Right renal cortex interstitium (tissue), 3 donors: ENCODE data around the gene OSBPL5. TPM values are rescaled to one million over a fixed set of nuclear protein-coding genes. Genes with fewer than 3 reads are reported as not detected.
A peak's percentile ranks its signal among the peaks of the same experiment; 100 is the strongest.

Experiments used
- DNase-seq, 3 donors: peaks; one replicate each; pipeline ENCODE4 v3.0.0-alpha.2; 2013; ENCODE audit warnings: low read depth in 3 of 3, low spot score in 2 of 3
- polyA plus RNA-seq, 3 donors: library from polyadenylated mRNA; unstranded; fragments of 120-200 nt; gene quantifications; one replicate each; pipeline ENCODE4 v1.2.1, GENCODE V29; 2013; ENCODE audit not compliant: insufficient read length in 3 of 3

OSBPL5 gene
- polyA plus RNA-seq, 3 donors, result 15.7 to 17.5 (median 16.5) TPM

DNA sequence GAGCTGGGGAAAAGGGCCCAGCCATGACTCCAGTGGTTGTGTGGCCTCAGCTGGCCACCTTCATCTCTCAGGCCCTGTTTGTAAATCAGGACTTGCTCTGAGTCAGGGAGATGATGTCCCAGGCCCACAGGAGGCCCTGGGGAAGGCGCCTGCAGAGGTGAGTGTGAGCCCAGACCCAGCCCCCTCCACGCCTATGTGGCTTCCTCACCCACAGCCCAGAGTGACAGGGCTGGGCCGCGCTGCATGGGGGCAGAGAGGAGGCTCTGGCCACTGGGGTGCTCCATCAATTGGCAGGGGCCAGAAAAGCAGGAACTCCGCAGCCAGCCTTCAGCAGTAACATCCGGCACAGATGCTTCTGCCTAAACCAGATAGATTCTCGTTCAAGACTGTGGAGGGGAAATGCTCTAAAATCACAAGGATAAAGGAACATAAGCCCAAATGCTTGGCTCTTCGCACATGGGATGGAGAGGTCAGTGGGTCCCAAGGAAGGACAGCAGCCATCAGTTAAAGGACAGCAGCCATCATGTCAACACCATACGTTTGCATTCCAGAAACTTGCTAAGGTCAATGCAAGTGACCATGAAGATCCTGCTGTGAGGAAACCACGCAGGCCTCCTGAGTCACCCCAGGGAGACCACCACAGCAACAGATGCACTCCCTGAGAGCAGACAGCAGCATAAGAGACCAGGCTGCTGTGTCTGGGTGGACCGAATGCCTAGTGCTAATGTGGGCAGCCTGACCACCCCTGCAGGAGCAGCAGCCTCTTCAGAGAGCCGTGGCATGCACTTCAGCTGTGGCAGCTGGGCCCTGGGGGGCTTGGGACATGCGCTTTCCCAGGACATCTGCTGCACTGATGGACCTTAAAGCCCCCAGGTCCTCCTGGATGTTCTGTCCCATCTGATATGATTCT is 28.3 kb downstream of the OSBPL5 start:
- no peak for DNase-seq

DNA sequence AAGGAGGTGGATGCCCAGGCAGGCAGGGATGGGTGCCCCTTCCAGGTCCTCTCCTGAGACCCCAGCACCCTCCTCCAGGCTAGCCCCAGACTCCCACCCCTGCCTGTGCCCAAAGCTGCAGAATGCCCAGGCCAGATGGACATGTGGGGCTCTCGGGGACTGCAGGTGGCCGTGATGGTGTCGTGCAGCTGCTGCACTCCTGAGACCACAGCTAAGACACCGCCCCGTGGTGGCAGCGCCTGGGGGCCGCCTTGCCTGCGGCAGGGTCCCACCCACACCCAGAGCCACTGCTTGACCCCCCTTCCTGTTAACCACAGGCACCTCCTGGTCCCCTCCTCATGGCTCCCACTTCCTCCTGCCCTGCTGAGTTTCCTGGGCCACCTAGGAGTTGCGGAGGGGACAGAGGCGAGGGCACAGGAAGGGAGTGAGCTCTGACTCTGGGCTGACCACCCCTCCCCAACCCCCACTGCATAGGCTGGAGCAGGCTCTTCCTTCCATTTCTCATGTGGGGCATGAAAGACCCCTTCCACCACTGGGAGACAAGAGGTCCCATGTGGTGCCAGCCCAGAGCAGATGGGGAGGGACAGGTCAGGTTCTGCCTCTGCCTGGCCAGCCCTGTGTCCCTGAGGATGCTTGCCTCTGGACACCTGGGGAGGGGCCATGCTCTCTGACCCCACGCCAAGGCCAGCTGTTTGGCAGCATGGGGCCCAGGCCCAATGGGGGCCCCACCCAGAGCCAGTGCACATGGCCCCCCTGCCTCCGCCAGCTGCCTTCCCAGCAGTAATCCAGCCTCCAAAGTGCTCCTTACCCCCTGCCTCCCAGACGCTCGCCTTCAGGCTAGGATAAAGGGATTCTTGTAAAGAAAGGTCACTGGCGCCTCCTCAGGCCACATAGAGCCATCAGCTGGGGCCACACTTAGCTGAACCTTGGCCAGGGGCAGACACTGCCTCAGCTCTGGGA is 29.3 kb downstream of the OSBPL5 start:
- no peak for DNase-seq

DNA sequence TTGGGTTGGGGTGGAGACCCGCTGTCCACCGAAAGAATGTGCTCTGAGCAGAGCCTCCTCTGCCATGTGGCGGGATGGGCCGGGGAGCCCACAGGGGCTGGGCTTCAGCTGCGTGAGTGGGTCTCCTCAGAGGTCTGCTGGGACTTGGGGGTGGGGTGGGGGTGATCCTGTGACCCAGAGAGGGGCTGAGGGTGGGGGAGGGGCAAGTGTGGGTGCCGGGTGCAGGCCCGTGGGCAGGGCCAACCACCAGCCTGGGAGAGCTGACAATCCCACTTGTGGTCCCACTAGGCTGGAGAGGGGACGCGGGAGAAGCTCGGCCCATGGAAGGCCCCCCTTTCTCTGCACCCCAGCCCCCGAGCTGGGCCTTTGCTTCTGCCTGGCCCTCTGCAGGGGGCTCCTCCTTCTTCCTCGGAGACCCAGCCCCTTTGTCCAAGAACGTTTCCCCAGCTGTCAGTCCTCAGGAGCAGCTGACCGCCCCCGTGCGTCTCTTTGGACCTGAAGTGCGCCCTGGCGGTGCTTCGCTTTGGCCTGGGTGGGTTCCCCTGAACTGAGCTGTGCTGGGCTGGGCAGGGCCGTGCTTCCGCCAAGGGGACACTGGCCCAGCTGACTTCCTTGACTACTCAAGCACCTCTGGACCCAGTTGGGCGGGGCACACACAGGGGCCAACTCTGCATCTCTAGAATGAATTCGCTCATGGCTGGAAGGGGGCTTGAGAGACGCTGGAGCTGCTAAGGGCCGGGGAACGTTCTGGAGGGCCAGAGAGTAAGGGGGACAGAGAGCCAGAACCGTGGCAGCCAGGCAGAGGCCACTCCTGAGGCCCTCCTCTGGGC is 30.2 kb downstream of the OSBPL5 start:
- no peak for DNase-seq

DNA sequence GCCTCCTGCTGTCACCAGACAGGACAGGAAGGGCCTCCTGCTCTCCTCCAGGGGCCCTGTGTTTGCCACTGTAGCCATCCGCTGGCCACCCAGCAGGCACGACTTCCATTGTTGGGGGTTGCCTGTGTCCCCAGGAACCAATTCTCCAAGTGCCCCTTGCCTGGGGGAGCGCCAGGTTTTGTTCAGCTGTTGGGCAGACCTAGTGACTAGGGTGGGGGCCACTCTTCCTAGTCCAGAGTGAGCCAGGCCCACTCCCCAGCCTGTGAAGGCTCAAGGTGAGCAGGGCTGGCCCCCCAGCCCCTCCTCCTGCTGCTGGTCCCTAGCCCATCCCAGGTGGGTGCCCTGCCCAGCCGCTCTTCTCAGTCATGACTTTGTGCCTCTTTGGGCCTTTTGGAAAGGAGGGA is 30.9 kb downstream of the OSBPL5 start:
- no peak for DNase-seq

DNA sequence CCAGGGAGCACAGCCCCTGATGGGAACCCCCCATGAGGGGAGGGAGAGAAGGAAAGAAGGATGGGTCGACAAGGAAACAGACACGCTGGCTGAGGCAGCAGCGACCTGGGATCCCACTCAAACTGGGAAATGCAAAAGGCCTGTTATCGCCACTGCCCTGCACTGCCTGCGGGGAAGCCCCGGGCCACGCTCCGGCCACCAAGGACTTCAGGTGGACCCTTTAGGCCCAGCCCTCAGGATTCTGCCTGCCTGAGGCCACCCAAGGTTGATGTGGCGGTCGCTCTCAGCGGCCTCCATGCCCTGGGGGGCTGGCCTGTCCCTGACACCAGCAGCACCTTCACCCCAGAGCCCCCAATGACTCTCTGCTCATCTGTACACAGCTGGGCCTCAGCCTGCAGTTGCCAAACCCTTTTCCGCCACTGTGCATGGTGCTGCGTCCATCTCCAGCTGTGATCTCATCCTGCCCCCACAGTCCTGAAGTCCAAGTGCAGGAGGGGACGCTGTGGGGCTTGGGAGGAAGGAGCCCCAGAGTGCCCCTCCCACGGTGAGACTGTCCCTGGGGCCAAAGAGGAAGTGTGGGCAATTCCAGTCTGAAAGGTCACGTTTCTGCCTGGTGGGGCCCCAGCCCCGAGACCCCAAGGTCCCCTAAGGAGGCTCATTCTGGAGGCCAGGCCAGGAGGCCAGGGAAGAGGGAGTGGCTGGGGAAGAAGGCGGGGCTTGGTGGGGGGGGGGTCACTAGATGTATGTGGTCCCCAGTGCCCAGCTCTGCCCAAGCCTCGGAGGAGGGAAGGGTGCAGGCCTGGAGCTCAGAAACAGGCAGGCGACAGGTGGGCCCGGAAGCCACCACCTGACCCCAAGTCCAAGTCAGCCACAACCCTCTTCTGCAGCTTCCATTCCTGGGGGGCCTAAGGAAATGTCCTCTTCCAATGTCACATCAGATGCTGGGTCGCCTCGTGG is 31.6 kb downstream of the OSBPL5 start:
- no peak for DNase-seq

DNA sequence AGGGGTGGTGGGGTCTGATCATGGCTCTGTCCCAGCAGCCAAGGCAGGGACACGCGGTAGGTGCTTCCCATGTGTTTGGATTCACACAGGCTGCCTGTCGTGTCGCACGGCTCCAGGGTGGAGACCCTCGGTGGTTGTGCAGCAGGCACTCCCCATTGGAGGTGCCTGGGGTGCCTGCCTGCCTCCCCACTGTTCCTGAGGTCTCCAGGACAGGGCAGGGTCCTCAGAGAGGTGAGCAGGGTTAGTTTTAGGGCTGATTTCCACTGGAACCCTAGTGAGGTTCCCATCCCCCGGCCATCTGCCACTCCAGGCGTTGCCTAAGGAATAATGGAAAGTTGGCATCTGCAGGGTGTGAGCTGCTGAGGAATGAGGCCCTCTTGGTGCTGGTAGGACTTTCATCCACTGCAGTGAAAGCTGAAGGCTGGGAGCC is 32.3 kb downstream of the OSBPL5 start:
- no peak for DNase-seq

DNA sequence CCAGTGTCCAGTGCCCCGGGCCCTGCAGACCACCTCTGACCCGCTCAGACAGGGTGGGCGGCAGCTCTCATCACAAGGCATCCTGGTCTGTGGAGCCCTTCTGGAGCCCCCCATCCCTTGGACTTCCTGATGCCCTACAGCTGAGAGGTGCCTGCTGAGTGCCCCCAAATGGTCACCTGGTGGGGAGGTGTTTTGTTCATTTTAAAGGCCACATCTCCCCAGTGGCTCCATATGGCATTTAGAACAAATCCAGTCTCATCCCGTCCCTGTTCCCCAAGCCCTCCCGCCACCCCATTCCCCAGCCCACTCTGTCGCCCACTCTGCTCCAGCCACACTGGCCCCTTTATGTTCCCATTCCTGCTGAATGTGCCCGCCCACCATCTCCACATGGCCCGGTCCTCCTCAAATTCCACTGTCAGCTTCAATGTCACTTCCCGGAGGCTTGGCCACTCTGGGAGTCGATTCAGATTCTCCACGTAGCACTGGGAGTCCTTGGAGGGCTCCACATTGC is 32.8 kb downstream of the OSBPL5 start:
- no peak for DNase-seq

DNA sequence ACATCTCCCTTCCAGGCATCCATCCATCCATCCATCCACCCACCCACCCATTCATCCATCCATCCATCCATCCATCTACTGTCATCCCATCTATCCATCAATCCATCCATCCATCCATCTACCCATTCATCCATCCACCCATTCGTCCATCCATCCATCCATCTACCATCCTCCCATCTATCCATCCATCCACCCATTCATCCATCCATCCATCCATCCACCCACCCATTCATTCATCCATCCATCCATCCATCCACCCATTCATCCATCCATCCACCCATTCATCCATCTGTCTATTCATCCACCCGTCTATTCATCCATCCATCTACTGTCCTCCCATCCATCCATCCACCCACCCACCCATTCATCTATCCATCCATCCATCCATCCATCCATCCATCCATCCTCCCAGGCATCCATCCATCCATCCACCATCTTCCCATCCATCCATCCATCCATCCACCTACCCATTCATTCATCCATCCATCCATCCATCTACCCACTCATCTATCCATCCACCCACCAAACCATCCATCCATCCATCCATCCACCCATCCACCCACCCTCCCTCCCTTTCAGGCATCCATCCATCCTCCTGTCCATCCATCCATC is 33.7 kb downstream of the OSBPL5 start:
- DNase-seq, result no peak

DNA sequence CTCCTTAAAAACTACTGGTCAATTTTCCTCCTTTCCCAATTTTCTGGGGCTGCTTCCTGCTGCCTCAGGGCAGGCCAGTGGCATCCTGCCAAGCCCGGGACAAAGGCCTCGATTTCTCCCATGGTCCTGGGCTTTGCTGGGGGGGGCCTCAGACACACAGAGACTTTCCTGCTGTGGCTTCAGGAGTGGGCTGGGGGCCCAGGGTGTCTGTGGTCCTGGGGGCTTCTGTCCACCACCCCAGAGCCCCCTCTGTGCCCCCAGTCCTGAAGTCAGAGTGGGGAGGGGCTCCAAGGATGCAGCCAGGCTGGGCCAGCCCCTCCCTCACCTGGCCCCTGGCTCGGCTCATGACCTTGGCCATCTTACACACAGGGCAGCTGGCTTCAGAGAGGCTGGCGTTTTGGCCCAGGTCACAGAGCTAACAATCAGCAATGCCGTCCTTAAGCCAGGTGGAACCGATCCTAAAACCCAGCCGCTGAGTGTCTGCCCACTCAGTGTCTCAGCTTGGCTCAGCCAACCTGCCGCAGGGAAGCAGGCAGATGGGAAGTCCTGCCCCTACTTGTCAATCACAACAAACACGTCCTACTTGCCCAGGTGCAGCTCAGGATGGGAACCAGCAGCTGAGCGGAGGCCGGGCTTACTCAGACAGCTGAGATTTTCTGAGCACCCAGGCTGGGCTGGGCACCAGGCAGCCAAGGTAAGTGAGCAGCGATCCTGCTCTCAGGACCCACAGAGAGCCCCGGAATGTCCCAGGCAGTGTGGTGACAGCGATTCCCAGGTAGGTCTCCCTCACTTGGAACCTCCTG is 34.6 kb downstream of the OSBPL5 start:
- no peak for DNase-seq

DNA sequence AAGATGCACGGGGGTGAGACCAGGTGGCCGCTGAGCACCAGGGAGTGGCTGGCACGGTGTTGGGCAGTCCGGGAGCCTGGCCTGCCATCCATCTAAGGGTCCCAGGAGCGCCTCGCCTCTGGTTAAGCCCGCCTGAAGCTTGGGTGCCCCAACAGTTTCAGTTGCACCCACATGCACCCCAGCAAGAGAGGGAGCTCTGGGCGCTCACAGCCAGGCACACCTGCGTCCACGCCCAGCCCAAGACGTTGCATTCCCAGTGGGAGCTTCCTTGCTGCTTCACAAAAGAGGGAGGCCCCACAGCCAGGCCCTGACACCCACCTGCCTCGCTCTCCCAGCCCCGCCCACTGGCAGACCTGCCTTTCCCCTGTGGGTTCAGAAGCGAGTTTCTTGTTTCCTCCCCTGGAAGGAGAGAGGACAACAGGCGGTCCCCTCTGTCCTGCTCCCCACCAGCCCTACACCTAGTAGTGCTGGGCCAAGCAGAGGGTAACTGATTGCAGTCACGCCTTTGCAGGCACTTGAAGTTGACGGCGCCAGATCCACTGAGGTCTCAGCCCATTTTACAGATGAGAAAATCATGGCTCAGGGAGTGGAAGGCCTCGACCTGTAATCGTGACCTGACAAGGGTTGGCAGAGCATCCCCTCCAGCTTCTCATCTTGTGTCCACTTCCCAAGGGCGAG is 35.4 kb downstream of the OSBPL5 start:
- DNase-seq, result no peak

DNA sequence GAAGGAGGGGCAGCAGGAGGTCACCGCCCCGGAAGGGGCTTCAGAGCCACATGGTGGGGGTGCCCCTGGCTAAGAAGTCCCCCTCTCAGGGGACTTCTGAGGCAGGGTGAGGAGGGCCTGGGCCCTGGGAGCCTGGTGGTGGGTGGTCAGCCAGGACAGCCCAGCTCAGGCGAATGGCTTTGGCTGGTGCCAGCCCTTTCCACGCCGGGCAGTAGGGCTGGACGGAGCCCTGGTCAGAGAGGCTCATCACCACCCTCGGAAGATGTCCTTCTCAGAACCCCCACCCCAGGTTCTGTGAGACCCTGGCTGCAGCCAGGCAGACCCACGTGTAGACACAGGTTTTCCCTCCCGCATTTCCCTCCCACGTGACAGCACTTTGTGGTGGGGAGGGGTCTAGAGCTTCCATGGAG is 35.9 kb downstream of the OSBPL5 start:
- DNase-seq, result no peak

DNA sequence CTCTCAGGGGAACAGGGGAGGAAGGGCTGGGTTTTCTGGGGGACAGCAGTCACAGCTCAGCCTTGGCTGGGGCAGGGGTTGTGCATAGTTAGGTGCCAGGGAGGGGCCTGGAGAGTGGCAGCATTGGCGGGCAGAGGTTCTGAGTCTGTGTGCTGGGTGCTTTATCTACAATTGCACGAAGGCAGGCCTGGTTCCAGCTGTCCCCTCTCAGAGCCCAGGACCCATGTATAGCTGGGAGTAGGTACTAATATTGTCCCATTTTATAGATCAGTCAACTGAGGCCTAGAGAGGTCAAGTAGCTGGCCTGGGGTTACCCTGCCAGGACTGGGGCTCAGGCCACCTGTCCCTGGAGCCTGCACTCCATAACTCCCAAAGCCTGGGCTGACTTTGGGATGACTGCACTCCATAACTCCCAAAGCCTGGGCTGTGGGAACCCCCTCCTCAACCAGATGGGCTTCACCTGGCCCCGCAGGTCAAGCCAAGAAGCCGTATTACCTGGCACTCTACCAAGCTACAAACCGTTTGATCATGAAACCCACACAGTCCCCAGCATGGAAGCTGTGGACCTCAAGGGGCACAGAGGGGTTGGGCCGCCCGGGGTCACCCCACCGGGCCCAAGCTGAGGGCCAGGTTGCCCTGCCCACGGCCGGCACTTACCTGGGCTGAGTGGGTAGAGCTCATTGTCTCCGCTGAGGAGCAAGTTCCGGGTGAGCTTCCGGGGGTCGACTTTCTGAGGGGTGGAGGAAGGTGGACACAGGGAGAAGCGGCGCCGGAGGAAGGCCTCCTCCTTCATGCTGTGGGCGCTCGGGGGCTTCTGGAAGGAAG is 36.5 kb downstream of the OSBPL5 start:
- no peak for DNase-seq

DNA sequence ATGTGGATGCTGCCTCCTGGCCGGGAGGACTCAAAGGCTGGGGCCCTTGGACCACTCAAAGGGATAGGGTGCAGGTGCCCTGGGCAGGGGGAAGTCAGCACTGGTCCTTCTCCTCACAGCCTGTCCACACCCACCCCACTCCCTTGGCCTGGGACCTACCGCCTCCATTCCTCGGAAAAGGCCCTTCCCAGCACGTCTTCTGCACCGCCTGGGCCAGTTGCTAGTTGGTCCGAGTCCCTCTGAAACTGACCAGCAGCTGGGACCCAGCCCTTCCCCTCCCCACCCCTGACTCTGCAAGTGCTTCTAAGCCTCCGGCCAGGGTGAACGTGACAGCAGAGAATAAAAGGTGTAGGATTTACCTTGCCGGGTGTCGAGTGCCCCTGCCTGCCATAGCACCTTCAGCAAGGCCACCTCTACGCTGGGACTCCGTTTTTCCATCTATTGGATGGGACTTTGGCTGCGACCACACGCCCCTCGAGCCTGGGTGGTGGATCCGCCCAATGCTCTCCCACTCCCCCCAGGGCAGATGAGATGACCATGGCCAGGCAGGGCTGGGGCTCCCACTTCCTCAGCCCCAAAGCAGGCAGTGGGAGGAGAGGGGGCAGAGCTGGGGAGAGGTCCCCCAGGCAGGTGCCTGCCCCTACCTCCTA is 37.3 kb downstream of the OSBPL5 start:
- no peak for DNase-seq

DNA sequence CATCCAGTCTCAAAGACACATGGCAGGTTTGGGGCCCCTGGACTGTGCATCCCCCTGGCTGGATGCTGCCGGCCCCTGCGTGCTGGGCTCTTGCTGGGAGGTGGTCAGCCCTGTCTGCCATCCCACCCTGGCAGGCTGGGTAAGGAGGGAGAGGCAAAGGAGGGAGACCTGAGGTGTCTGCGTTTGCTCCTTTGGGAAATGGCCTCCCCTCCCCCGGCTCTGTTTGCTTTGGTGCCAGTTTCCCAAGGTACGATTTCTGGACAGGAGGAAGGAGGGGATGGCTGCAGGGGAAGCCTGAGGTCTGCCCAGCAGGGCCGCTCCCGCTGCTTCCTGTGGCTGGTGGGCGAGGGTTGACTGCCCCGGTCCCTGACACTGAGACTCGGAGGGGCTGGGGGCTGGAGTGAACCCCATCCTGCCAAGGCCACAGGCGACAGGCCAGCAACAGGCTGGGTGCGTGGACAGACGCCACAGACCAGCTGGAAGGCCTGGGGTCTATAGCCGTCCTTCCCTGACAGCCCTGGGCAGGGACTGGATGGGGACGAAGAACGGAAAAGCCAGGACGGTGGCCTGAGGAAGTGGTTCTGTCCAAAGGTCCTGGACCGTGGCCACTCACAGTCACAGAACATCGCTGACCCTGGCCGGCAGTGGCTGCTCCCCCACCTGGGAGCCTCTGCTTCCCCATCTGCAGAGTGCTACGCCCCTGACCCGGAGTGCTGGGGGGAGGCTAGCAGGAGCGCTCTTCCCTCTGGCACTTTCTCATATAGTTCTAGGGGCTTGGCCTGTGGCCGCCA is 38.0 kb downstream of the OSBPL5 start:
- no peak for DNase-seq

DNA sequence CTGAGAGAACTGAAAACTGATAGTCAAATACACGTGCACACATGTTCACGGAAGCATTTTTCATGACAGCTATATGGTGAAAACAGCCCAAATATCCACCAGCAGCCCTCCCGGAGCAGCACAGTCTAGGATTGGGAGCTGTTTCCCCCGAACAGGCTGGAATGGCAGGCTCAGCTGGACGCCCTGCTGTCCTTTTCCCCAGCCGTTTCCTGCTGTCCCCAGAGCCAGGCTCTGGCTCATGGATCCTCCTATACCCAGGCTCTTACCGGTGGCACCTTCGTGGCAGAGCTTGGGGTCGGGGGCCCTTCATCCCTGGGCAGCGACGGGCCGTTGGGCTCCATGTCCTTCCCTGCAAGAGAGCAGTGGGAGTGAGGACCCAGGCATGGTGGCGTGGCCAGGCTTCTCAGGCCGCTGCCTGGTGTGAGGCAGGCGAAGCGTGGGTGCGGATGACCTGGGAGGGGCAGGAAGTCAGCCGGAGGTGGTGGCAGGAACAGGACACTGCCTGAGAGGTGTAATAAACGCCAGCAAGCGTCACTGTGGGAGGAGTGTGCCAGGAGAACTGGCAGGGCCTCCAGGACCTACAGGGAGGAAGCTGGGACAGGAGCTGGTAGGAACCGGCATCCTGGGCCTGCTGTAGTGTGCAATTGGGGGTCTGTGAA is 38.8 kb downstream of the OSBPL5 start:
- peak in 1 of 3 donors; percentile 8 for DNase-seq
